ENCODE measurements around the gene URB1. TPM values are rescaled to one million over a fixed set of nuclear protein-coding genes. Genes with fewer than 3 reads are reported as not detected.
A peak's percentile ranks its signal among the peaks of the same experiment; 100 is the strongest.

URB1 gene
- total and polyA plus RNA-seq, 7 experiments from 2014 or later = 1.8 to 20.6 (median 15.3) TPM

GRCh38 chr21:32350981-32351380 is 41.8 kb downstream of the URB1 start:
- H3K27me3 ChIP-seq (ENCODE audit: control insufficient read depth in 2 of 2, insufficient read depth in 2 of 2, low read length in 2 of 2) = no peaks in the 10 kb centered on the region
- H3K4me1 Mint-ChIP-seq = no peaks in the 10 kb centered on the region
- H3K27me3 Mint-ChIP-seq = no peaks in the 10 kb centered on the region
- H3K4me3 ChIP-seq (ENCODE audit: low read length) = no peak overlapping the region
- H3K4me1 ChIP-seq (ENCODE audit: control insufficient read depth in 2 of 2, insufficient read depth in 2 of 2, low read length in 2 of 2) = no peaks in the 10 kb centered on the region
- ATAC-seq (no peak), DNase-seq (no peak)
- peaks cover 0 to 99% (median 43%) of the 10 kb centered on the region in 3 experiments for H3K36me3 ChIP-seq (ENCODE audit: control insufficient read depth in 2 of 3, insufficient read depth in 3 of 3, low read length in 3 of 3)
- no peaks in the 10 kb centered on the region for H3K9me3 Mint-ChIP-seq
- no peak overlapping the region for H3K4me3 Mint-ChIP-seq
- no peak overlapping the region for H3K27ac Mint-ChIP-seq
- CTCF ChIA-PET = no interaction called here
- H3K27ac ChIP-seq (ENCODE audit: low read depth, low read length) = no peak overlapping the region
- peaks cover 21 to 91% (median 51%) of the 10 kb centered on the region in 5 donors for H3K36me3 Mint-ChIP-seq
- POLR2A ChIA-PET = no interaction called here
- intact Hi-C loops (cut with micrococcal nuclease) = no loop called here
- no peaks in the 10 kb centered on the region for H3K9me3 ChIP-seq (ENCODE audit: control insufficient read depth in 2 of 3, low read length in 3 of 3)

- peaks cover 5 to 99% (median 49%) of the 10 kb centered on the region in 3 experiments for H3K36me3 ChIP-seq (ENCODE audit: control insufficient read depth in 2 of 3, insufficient read depth in 3 of 3, low read length in 3 of 3)
- CTCF ChIA-PET = no interaction called here
- Mint-ChIP-seq H3K4me3 (no peak overlapping the region), H3K27ac (no peak overlapping the region), H3K4me1 (no peaks in the 10 kb centered on the region), H3K27me3 (no peaks in the 10 kb centered on the region), H3K36me3 (peaks cover 21 to 91% (median 55%) of the 10 kb centered on the region in 5 donors), H3K9me3 (no peaks in the 10 kb centered on the region)
- ATAC-seq (no peak), DNase-seq (no peak)
- no peak overlapping the region for H3K27ac ChIP-seq (ENCODE audit: low read depth, low read length)
- no peak overlapping the region for H3K4me3 ChIP-seq (ENCODE audit: low read length)
- no peaks in the 10 kb centered on the region for H3K4me1 ChIP-seq (ENCODE audit: control insufficient read depth in 2 of 2, insufficient read depth in 2 of 2, low read length in 2 of 2)
- no peaks in the 10 kb centered on the region for H3K27me3 ChIP-seq (ENCODE audit: control insufficient read depth in 2 of 2, insufficient read depth in 2 of 2, low read length in 2 of 2)
- POLR2A ChIA-PET = no interaction called here
- intact Hi-C loops (cut with micrococcal nuclease) = no loop called here
- H3K9me3 ChIP-seq (ENCODE audit: control insufficient read depth in 2 of 3, low read length in 3 of 3) = peaks cover 0 to under 1% (median 0%) of the 10 kb centered on the region in 3 experiments
These were observed 42.4 kb downstream of the URB1 start for GRCh38 chr21:32350211-32350980.

- DNase-seq = no peak
- Mint-ChIP-seq H3K4me3 (no peak overlapping the region), H3K4me1 (no peaks in the 10 kb centered on the region), H3K36me3 (peaks cover 29 to 91% (median 56%) of the 10 kb centered on the region in 5 donors), H3K27ac (no peak overlapping the region), H3K27me3 (no peaks in the 10 kb centered on the region), H3K9me3 (peaks cover 4 to 9% (median 6%) of the 10 kb centered on the region in 11 donors)
- Histone ChIP-seq H3K9me3 (ENCODE audit: control insufficient read depth in 2 of 3, low read length in 3 of 3) (peaks cover 0 to 10% (median 3%) of the 10 kb centered on the region in 3 experiments), H3K27me3 (ENCODE audit: control insufficient read depth in 2 of 2, insufficient read depth in 2 of 2, low read length in 2 of 2) (no peaks in the 10 kb centered on the region), H3K36me3 (ENCODE audit: control insufficient read depth in 2 of 3, insufficient read depth in 3 of 3, low read length in 3 of 3) (peaks cover 14 to 99% (median 53%) of the 10 kb centered on the region in 3 experiments), H3K4me3 (ENCODE audit: low read length) (no peak overlapping the region), H3K27ac (ENCODE audit: low read depth, low read length) (no peak overlapping the region), H3K4me1 (ENCODE audit: control insufficient read depth in 2 of 2, insufficient read depth in 2 of 2, low read length in 2 of 2) (no peaks in the 10 kb centered on the region)
- ChIA-PET CTCF (no interaction called here), POLR2A (no interaction called here)
- ATAC-seq = no peak
- intact Hi-C loops (cut with micrococcal nuclease) = no loop called here
These were observed 43.4 kb downstream of the URB1 start for GRCh38 chr21:32349333-32349944.

- Histone ChIP-seq H3K27ac (ENCODE audit: low read depth, low read length) (no peak overlapping the region), H3K4me1 (ENCODE audit: control insufficient read depth in 2 of 2, insufficient read depth in 2 of 2, low read length in 2 of 2) (no peaks in the 10 kb centered on the region), H3K36me3 (ENCODE audit: control insufficient read depth in 2 of 3, insufficient read depth in 3 of 3, low read length in 3 of 3) (peaks cover 19 to 99% (median 51%) of the 10 kb centered on the region in 3 experiments), H3K27me3 (ENCODE audit: control insufficient read depth in 2 of 2, insufficient read depth in 2 of 2, low read length in 2 of 2) (no peaks in the 10 kb centered on the region), H3K4me3 (ENCODE audit: low read length) (no peak overlapping the region), H3K9me3 (ENCODE audit: control insufficient read depth in 2 of 3, low read length in 3 of 3) (peaks cover 0 to 14% (median 3%) of the 10 kb centered on the region in 3 experiments)
- no peak overlapping the region for H3K27ac Mint-ChIP-seq
- peaks cover 5 to 16% (median 8%) of the 10 kb centered on the region in 11 donors for H3K9me3 Mint-ChIP-seq
- DNase-seq = no peak
- no peak overlapping the region for H3K4me3 Mint-ChIP-seq
- ATAC-seq = no peak
- CTCF ChIA-PET = no interaction called here
- H3K27me3 Mint-ChIP-seq = no peaks in the 10 kb centered on the region
- no peaks in the 10 kb centered on the region for H3K4me1 Mint-ChIP-seq
- POLR2A ChIA-PET = no interaction called here
- H3K36me3 Mint-ChIP-seq = peaks cover 32 to 91% (median 56%) of the 10 kb centered on the region in 5 donors
- intact Hi-C loops (cut with micrococcal nuclease) = no loop called here
These were observed 44.0 kb downstream of the URB1 start for GRCh38 chr21:32348604-32349332.

- no peaks in the 10 kb centered on the region for H3K4me1 ChIP-seq (ENCODE audit: control insufficient read depth in 2 of 2, insufficient read depth in 2 of 2, low read length in 2 of 2)
- intact Hi-C loops (cut with micrococcal nuclease) = no loop called here
- H3K36me3 ChIP-seq (ENCODE audit: control insufficient read depth in 2 of 3, insufficient read depth in 3 of 3, low read length in 3 of 3) = peaks cover 19 to 98% (median 49%) of the 10 kb centered on the region in 3 experiments
- ChIA-PET POLR2A (no interaction called here), CTCF (interaction anchor here (0.7 kb wide), 1 partner anchor 220 kb away, joined by 3 read pairs; no protein-coding TSS in a partner anchor)
- DNase-seq (no peak), ATAC-seq (no peak)
- no peak overlapping the region for H3K4me3 Mint-ChIP-seq
- H3K36me3 Mint-ChIP-seq = peaks cover 39 to 91% (median 63%) of the 10 kb centered on the region in 5 donors
- H3K27me3 ChIP-seq (ENCODE audit: control insufficient read depth in 2 of 2, insufficient read depth in 2 of 2, low read length in 2 of 2) = no peaks in the 10 kb centered on the region
- H3K27me3 Mint-ChIP-seq = no peaks in the 10 kb centered on the region
- H3K9me3 ChIP-seq (ENCODE audit: control insufficient read depth in 2 of 3, low read length in 3 of 3) = peaks cover 0 to 14% (median 3%) of the 10 kb centered on the region in 3 experiments
- H3K4me1 Mint-ChIP-seq = no peaks in the 10 kb centered on the region
- H3K4me3 ChIP-seq (ENCODE audit: low read length) = no peak overlapping the region
- no peak overlapping the region for H3K27ac ChIP-seq (ENCODE audit: low read depth, low read length)
- peaks cover 5 to 20% (median 11%) of the 10 kb centered on the region in 11 donors for H3K9me3 Mint-ChIP-seq
- H3K27ac Mint-ChIP-seq = no peak overlapping the region
These were observed 44.8 kb downstream of the URB1 start for GRCh38 chr21:32347977-32348376.

GRCh38 chr21:32347351-32347750 is 45.5 kb downstream of the URB1 start:
- peaks cover 39 to 94% (median 64%) of the 10 kb centered on the region in 5 donors for H3K36me3 Mint-ChIP-seq
- Histone ChIP-seq H3K36me3 (ENCODE audit: control insufficient read depth in 2 of 3, insufficient read depth in 3 of 3, low read length in 3 of 3) (peaks cover 19 to 97% (median 44%) of the 10 kb centered on the region in 3 experiments), H3K4me3 (ENCODE audit: low read length) (no peak overlapping the region), H3K9me3 (ENCODE audit: control insufficient read depth in 2 of 3, low read length in 3 of 3) (peaks cover 0 to 14% (median 3%) of the 10 kb centered on the region in 3 experiments), H3K27me3 (ENCODE audit: control insufficient read depth in 2 of 2, insufficient read depth in 2 of 2, low read length in 2 of 2) (no peaks in the 10 kb centered on the region), H3K4me1 (ENCODE audit: control insufficient read depth in 2 of 2, insufficient read depth in 2 of 2, low read length in 2 of 2) (no peaks in the 10 kb centered on the region), H3K27ac (ENCODE audit: low read depth, low read length) (no peak overlapping the region)
- H3K4me1 Mint-ChIP-seq = no peaks in the 10 kb centered on the region
- H3K4me3 Mint-ChIP-seq = no peak overlapping the region
- CTCF ChIA-PET = no interaction called here
- peaks cover 5 to 20% (median 11%) of the 10 kb centered on the region in 11 donors for H3K9me3 Mint-ChIP-seq
- H3K27me3 Mint-ChIP-seq = no peaks in the 10 kb centered on the region
- peak overlapping the region in 1 of 9 donors; percentile 20 for H3K27ac Mint-ChIP-seq
- intact Hi-C loops (cut with micrococcal nuclease) = no loop called here
- ATAC-seq (no peak), DNase-seq (no peak)
- POLR2A ChIA-PET = no interaction called here
